Fibroblast of the aortic adventitia (primary cell): ENCODE results near the gene ZC3H15. TPM values are rescaled to one million over a fixed set of nuclear protein-coding genes. Genes with fewer than 3 reads are reported as not detected.

Experiments used
- DNase-seq: peaks from one replicate; pipeline ENCODE4 v3.0.0-alpha.2; 2010; ENCODE audit warnings: low read depth
- H3K4me3 ChIP-seq: 2 replicates; pipeline ENCODE4 v1.5.1; 2011; ENCODE audit warnings: low read depth, mild to moderate bottlenecking, control low read depth, low read length, moderate library complexity
- CTCF ChIP-seq: IDR thresholded peaks from 2 replicates; pipeline ENCODE4 v1.5.1; 2011; ENCODE audit warnings: mild to moderate bottlenecking, low read length, control low read depth, inconsistent platforms; ENCODE audit not compliant: insufficient read depth
- total RNA-seq: library from RNA; depleted of rRNA; stranded (reverse); fragments of >200 nt; gene quantifications from 2 replicates; pipeline ENCODE4 v1.2.3, GENCODE V29; 2012; ENCODE audit warnings: low replicate concordance

ZC3H15 gene
- total RNA-seq, 1 donor, result 73.0 TPM

DNA sequence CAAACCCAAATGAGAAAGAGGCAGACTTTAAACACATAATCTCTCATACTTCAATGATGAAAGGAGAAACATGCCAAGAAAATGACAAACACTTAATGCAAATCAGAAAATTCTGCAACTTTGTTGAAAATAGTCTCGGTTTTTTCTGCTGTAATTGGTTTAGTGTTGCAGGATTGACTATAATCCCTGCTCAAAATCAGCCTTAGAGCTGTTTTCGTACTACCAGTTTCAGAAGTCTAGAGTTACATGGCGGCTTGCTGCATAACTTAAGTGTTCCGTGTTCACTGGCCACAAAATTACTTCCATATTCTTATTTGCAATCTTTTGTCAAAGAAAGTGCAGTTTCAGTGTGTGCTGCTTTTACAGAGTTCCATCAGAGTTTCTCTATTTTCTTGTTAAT, 54.9 kb downstream of the ZC3H15 start:
- TF ChIP-seq CTCF, result no peak
- no peak overlapping the region for H3K4me3 ChIP-seq
- DNase-seq, result no peak

DNA sequence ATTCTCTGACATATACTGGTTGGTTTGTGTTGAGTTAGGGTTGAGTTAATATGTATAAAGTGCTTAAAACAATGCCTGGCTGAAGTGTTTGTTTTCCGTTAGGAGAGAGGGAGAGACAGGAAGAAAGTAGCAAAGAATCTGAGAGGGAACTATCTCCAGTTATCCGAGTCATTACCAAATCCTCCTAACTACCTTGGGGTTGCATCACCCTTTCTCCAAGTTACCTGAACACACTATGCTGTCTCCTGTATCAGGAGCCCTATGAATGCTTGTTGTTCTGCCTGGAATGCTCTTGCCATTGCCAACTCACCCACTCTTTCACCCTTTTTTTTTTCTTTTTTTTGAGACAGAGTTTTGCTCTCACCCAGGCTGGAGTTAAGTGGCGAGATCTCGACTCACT, 55.9 kb downstream of the ZC3H15 start:
- no peak for TF ChIP-seq CTCF
- no peak for DNase-seq
- no peak overlapping the region for H3K4me3 ChIP-seq

DNA sequence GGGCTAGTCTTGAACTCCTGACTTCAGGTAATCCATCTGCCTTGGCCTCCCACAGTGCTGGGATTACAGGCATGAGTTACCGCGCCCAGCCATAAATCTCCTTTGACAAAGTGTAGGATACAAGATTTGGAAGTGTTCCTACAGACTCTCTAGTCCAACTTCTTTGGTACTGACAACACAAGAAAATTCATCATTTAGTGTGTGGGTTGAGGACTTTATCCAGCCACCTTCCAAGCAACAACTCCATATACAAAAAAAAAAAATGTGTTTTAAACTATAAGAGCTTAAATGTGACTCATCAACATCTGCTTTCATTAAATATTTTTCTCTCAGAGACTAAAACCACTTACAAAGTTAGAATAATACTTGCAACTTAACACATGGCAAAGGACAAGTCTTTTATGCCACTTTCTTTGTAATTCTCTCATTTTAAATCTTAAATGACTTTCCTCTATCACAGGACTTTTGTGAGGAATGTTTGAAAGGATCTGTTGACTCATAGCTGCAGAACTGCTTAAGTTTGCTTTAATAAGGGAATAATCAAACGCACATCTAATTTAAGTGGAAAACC, 57.6 kb downstream of the ZC3H15 start:
- peak overlapping the region; percentile 3 for H3K4me3 ChIP-seq
- DNase-seq, result peak; percentile 90
- TF ChIP-seq CTCF, result no peak

- no peak for TF ChIP-seq CTCF
- peak; percentile 96 for DNase-seq
- H3K4me3 ChIP-seq, result no peak overlapping the region
Measured at GRCh38 chr2:186544255-186544675, 58.2 kb downstream of the ZC3H15 start.

GRCh38 chr2:186546846-186547245, 60.8 kb downstream of the ZC3H15 start:
- DNase-seq, result peak; percentile 76
- no peak overlapping the region for H3K4me3 ChIP-seq
- TF ChIP-seq CTCF, result no peak

GRCh38 chr2:186551323-186552050, 65.4 kb downstream of the ZC3H15 start:
- DNase-seq, result peak; percentile 71
- H3K4me3 ChIP-seq, result no peak overlapping the region
- TF ChIP-seq CTCF, result no peak
